HepG2 (cell line): ENCODE measurements around the gene CNTROB. TPM values are rescaled to one million over a fixed set of nuclear protein-coding genes. Genes with fewer than 3 reads are reported as not detected.

Experiments
- ADNP ChIP-seq: sonication (generic); formaldehyde crosslinking; IDR thresholded peaks from 2 replicates; pipeline ENCODE4 v1.4.0; 2020; ENCODE audit warnings: missing genetic modification reagents
- ASH2L ChIP-seq: fragments of 300-600, 200-600 bp; sonication (generic); IDR thresholded peaks from 2 replicates; pipeline ENCODE4 v1.7.0; 2017; ENCODE audit warnings: low read depth, mild to moderate bottlenecking, moderate library complexity, mixed read lengths, low read length; ENCODE audit not compliant: insufficient read length
- HMGA1 ChIP-seq: sonication (generic); formaldehyde crosslinking; conservative IDR thresholded peaks from 2 replicates; pipeline ENCODE4 v1.4.0; 2020; ENCODE audit warnings: missing genetic modification reagents
- NKX3-1 ChIP-seq: sonication (generic); formaldehyde crosslinking; IDR thresholded peaks from 2 replicates; pipeline ENCODE4 v1.5.0; 2020; ENCODE audit warnings: missing genetic modification reagents
- SRSF4 ChIP-seq: fragments of 200-400 bp; formaldehyde crosslinking; IDR thresholded peaks from one replicate; pipeline ENCODE4 v1.6.1; 2018; ENCODE audit warnings: mild to moderate bottlenecking, low read depth, low read length, moderate library complexity; ENCODE audit not compliant: poor library complexity, severe bottlenecking
- TCF12 ChIP-seq, 2 experiments: fragments of 450-650 bp in 1 of 2; sonication (generic) in 1 of 2; formaldehyde crosslinking in 1 of 2; IDR thresholded peaks; 2 replicates each; pipeline versions ENCODE4 v1.6.1 to v1.8.0; 2017 to 2022; ENCODE audit warnings: antibody characterized with exemption in 1 of 2, mild to moderate bottlenecking in 1 of 2, missing genetic modification reagents in 1 of 2, moderate library complexity in 1 of 2
- U2AF1 ChIP-seq: fragments of 200-400 bp; formaldehyde crosslinking; optimal IDR thresholded peaks from 2 replicates; pipeline ENCODE3; 2017; ENCODE audit warnings: mild to moderate bottlenecking, low read depth, low read length
- ZNF138 ChIP-seq: sonication (generic); formaldehyde crosslinking; IDR thresholded peaks from 2 replicates; pipeline ENCODE4 v1.5.0; 2020; ENCODE audit warnings: mild to moderate bottlenecking, low read depth, missing genetic modification reagents
- ZNF205 ChIP-seq: IDR thresholded peaks from 2 replicates; pipeline ENCODE4 v1.6.1; 2018; ENCODE audit warnings: missing biosample characterization, missing genetic modification reagents
- ZNF329 ChIP-seq: sonication (generic); formaldehyde crosslinking; IDR thresholded peaks from 2 replicates; pipeline ENCODE4 v1.9.0; 2021; ENCODE audit warnings: low read depth, mild to moderate bottlenecking, missing genetic modification reagents
- polyA plus RNA-seq, 8 experiments: library from polyadenylated mRNA; depleted of rRNA in 3 of 8; stranded (reverse) in 7 of 8; unstranded in 1 of 8; fragments of >200 nt; fragmentation: Illumina TruSeq in 4 of 8; extraction: Trizol in 4 of 8; gene quantifications; 2 replicates each; pipeline versions ENCODE4 v1.2.1 to v1.2.3, GENCODE V29; 2011 to 2016; ENCODE audit warnings: low read depth in 4 of 8, missing spikeins in 1 of 8, mixed read lengths in 1 of 8; ENCODE audit not compliant: insufficient read depth in 1 of 8
- total RNA-seq, 5 experiments: library from RNA; depleted of rRNA; stranded (reverse); fragments of >200 nt; fragmentation: Illumina TruSeq; extraction: Trizol; gene quantifications; 2 replicates each; pipeline ENCODE4 v1.2.3, GENCODE V29; 2016; ENCODE audit warnings: low read depth in 1 of 5
- TF ChIP-seq, protein P1 (sequence below), 2 experiments: sonication (generic) in 1 of 2; formaldehyde crosslinking in 1 of 2; IDR thresholded peaks; 2 replicates each; pipeline versions ENCODE4 v1.4.0 to v1.6.1; 2016 to 2020; ENCODE audit warnings: borderline replicate concordance in 1 of 2, low read depth in 1 of 2, mild to moderate bottlenecking in 1 of 2, missing genetic modification reagents in 1 of 2
- TF ChIP-seq, protein P2 (sequence below): sonication (generic); formaldehyde crosslinking; IDR thresholded peaks from 2 replicates; pipeline ENCODE4 v1.8.1; 2023; ENCODE audit warnings: mild to moderate bottlenecking, inconsistent platforms, moderate library complexity, missing genetic modification reagents, borderline replicate concordance
- TF ChIP-seq, protein P3 (sequence below): sonication (generic); formaldehyde crosslinking; IDR thresholded peaks from 2 replicates; pipeline ENCODE4 v1.4.0; 2020; ENCODE audit warnings: missing genetic modification reagents
- TF ChIP-seq, protein P4 (sequence below): sonication (generic); formaldehyde crosslinking; IDR thresholded peaks from 2 replicates; pipeline ENCODE4 v1.5.0; 2020; ENCODE audit warnings: mild to moderate bottlenecking, missing genetic modification reagents
- TF ChIP-seq, protein P5 (sequence below): sonication (generic); formaldehyde crosslinking; IDR thresholded peaks from 2 replicates; pipeline ENCODE4 v1.4.0; 2020; ENCODE audit warnings: missing genetic modification reagents

The CNTROB gene
- total and polyA plus RNA-seq, 2 of the 13 experiments (the other 11 are each of a cell fraction or from before 2014, with no cell fraction given), result 21.2 to 24.1 TPM

DNA sequence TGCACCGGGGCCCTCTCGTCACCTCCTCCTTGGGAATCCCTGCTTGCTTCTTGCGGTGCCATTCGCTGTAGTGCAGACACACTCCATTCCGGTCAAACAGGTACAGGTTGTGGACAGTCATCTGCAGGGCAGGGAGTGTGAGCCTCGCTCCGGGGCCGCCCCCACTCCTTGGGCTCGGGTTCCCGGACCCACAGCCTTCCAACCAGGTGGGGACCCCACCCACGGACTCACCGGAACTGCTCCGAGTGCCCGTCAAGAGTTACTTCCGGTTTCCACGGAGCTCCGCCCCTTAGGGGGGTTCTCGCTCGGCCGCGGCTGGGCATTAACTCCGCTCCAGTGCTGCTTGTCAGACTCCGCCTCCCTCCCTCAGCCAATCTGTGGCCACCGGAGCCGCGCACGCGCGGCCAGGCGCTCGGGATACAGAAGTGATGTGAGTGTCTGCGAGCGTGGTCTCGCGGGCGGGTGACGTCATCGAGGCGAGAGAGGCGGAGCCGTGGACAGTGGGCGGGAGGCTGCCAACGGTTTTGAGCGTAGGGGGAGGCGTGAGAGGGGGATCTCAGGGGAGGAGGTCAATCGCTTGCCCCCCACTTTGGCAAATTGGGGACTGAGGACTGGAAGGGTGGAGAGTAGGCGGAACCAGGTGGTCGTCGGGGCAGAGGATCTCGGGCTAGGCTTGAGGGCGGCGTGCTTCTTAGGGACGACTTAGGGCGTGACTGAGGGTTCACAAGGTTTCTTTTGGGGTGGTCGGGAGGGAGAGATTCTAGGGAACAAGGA is at the start of gene CNTROB, which contains the start of gene TRAPPC1 (continued):
- TF ChIP-seq, protein P1, sequence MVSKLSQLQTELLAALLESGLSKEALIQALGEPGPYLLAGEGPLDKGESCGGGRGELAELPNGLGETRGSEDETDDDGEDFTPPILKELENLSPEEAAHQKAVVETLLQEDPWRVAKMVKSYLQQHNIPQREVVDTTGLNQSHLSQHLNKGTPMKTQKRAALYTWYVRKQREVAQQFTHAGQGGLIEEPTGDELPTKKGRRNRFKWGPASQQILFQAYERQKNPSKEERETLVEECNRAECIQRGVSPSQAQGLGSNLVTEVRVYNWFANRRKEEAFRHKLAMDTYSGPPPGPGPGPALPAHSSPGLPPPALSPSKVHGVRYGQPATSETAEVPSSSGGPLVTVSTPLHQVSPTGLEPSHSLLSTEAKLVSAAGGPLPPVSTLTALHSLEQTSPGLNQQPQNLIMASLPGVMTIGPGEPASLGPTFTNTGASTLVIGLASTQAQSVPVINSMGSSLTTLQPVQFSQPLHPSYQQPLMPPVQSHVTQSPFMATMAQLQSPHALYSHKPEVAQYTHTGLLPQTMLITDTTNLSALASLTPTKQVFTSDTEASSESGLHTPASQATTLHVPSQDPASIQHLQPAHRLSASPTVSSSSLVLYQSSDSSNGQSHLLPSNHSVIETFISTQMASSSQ (IDR thresholded peaks at IDR 0.05; ENCODE audit: low read depth), result no peak
- TF ChIP-seq, protein P1 (CRISPR knock-in tag; IDR thresholded peaks at IDR 0.05; ENCODE audit: borderline replicate concordance), result no peak; the same call in 1 of the 2 replicates
- TF ChIP-seq ZNF205 (CRISPR knock-in tag) (no peak), TCF12 (IDR thresholded peaks at IDR 0.05) (no peak), TCF12 (CRISPR knock-in tag; IDR thresholded peaks at IDR 0.05) (no peak), ZNF329 (CRISPR knock-in tag) (no peak), SRSF4 (no peak), ADNP (CRISPR knock-in tag) (no peak), U2AF1 (no peak), ZNF138 (CRISPR knock-in tag) (no peak), HMGA1 (CRISPR knock-in tag) (no peak), ASH2L (peak; percentile 63), NKX3-1 (CRISPR knock-in tag) (peak; percentile 68; the same call in 1 of the 2 replicates)
- TF ChIP-seq, protein P2, sequence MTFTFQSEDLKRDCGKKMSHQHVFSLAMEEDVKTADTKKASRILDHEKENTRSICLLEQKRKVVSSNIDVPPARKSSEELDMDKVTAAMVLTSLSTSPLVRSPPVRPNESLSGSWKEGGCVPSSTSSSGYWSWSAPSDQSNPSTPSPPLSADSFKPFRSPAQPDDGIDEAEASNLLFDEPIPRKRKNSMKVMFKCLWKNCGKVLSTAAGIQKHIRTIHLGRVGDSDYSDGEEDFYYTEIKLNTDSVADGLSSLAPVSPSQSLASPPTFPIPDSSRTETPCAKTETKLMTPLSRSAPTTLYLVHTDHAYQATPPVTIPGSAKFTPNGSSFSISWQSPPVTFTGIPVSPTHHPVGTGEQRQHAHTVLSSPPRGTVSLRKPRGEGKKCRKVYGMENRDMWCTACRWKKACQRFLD (CRISPR knock-in tag), result no peak
- TF ChIP-seq, protein P3, sequence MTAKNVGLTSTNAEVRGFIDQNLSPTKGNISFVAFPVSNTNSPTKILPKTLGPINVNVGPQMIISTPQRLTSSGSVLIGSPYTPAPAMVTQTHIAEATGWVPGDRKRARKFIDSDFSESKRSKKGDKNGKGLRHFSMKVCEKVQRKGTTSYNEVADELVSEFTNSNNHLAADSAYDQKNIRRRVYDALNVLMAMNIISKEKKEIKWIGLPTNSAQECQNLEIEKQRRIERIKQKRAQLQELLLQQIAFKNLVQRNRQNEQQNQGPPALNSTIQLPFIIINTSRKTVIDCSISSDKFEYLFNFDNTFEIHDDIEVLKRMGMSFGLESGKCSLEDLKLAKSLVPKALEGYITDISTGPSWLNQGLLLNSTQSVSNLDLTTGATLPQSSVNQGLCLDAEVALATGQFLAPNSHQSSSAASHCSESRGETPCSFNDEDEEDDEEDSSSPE, result peak; percentile 50
- TF ChIP-seq, protein P4, sequence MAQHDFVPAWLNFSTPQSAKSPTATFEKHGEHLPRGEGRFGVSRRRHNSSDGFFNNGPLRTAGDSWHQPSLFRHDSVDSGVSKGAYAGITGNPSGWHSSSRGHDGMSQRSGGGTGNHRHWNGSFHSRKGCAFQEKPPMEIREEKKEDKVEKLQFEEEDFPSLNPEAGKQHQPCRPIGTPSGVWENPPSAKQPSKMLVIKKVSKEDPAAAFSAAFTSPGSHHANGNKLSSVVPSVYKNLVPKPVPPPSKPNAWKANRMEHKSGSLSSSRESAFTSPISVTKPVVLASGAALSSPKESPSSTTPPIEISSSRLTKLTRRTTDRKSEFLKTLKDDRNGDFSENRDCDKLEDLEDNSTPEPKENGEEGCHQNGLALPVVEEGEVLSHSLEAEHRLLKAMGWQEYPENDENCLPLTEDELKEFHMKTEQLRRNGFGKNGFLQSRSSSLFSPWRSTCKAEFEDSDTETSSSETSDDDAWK (CRISPR knock-in tag), result no peak
- TF ChIP-seq, protein P5, sequence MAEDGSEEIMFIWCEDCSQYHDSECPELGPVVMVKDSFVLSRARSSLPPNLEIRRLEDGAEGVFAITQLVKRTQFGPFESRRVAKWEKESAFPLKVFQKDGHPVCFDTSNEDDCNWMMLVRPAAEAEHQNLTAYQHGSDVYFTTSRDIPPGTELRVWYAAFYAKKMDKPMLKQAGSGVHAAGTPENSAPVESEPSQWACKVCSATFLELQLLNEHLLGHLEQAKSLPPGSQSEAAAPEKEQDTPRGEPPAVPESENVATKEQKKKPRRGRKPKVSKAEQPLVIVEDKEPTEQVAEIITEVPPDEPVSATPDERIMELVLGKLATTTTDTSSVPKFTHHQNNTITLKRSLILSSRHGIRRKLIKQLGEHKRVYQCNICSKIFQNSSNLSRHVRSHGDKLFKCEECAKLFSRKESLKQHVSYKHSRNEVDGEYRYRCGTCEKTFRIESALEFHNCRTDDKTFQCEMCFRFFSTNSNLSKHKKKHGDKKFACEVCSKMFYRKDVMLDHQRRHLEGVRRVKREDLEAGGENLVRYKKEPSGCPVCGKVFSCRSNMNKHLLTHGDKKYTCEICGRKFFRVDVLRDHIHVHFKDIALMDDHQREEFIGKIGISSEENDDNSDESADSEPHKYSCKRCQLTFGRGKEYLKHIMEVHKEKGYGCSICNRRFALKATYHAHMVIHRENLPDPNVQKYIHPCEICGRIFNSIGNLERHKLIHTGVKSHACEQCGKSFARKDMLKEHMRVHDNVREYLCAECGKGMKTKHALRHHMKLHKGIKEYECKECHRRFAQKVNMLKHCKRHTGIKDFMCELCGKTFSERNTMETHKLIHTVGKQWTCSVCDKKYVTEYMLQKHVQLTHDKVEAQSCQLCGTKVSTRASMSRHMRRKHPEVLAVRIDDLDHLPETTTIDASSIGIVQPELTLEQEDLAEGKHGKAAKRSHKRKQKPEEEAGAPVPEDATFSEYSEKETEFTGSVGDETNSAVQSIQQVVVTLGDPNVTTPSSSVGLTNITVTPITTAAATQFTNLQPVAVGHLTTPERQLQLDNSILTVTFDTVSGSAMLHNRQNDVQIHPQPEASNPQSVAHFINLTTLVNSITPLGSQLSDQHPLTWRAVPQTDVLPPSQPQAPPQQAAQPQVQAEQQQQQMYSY (CRISPR knock-in tag), result peak; percentile 56
